Measurements from ENCODE around the gene DENND1A. TPM values are rescaled to one million over a fixed set of nuclear protein-coding genes. Genes with fewer than 3 reads are reported as not detected.

Gene DENND1A
- total RNA-seq, 1 donor from 2014 or later = 48.1 TPM

DNA sequence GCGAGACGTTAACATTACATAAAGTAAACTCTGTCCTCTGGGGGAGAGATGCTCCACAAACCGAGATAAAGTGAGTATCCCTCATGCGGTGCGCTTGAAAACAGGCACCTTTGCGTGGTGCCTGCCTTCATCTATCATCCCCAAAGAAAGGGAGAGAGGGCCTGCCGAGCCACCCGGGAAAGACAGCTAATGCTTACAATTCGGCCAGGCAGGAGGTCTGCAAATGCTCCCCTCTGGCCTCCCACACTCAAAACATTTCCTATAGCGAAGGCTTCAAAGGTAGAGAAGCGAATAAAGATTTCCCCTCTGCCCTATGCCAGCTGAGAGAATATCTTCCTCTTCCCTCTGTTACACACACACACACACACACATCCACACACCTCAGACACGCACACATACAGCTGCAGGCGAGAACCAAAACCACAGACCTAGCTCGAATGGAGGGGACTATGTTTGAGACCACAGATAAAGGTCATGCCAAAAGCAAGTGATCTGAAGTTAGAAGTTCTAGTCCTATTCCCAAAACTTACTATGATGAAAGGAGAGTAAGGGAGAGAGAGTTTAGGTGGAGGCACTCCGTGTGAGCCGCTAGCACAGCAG is 441.1 kb downstream of the DENND1A start:
- peaks cover 36% of the 10 kb centered on the region for H3K4me1 Mint-ChIP-seq
- Histone ChIP-seq H3K79me2 (ENCODE audit: low read depth) (no peaks in the 10 kb centered on the region), H3K27me3 (peaks cover 8% of the 10 kb centered on the region), H3K4me1 (peaks cover 33% of the 10 kb centered on the region), H2AFZ (replicated peaks) (no peak overlapping the region), H3K27ac (no peak overlapping the region), H3F3A (ENCODE audit: low read depth) (peaks cover 26% of the 10 kb centered on the region), H4K20me1 (ENCODE audit: low read depth) (peaks cover 33% of the 10 kb centered on the region), H3K9ac (no peak overlapping the region), H3K4me2 (peak overlapping the region; percentile 69), H3K36me3 (no peaks in the 10 kb centered on the region), H3K9me3 (ENCODE audit: low read depth) (no peaks in the 10 kb centered on the region), H3K4me3 (peak overlapping the region; percentile 11)
- TF ChIP-seq EZH2phosphoT487 (IDR thresholded peaks at IDR 0.05) (no peak), EZH2 (IDR thresholded peaks at IDR 0.05) (no peak)
- TF ChIP-seq, protein P1, sequence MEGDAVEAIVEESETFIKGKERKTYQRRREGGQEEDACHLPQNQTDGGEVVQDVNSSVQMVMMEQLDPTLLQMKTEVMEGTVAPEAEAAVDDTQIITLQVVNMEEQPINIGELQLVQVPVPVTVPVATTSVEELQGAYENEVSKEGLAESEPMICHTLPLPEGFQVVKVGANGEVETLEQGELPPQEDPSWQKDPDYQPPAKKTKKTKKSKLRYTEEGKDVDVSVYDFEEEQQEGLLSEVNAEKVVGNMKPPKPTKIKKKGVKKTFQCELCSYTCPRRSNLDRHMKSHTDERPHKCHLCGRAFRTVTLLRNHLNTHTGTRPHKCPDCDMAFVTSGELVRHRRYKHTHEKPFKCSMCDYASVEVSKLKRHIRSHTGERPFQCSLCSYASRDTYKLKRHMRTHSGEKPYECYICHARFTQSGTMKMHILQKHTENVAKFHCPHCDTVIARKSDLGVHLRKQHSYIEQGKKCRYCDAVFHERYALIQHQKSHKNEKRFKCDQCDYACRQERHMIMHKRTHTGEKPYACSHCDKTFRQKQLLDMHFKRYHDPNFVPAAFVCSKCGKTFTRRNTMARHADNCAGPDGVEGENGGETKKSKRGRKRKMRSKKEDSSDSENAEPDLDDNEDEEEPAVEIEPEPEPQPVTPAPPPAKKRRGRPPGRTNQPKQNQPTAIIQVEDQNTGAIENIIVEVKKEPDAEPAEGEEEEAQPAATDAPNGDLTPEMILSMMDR (IDR thresholded peaks at IDR 0.05) = no peak
- no peaks in the 10 kb centered on the region for H3K36me3 Mint-ChIP-seq
- peak; percentile 52 for DNase-seq (ENCODE audit: low spot score)
- H3K9me3 Mint-ChIP-seq = no peaks in the 10 kb centered on the region
- H3K27ac Mint-ChIP-seq = no peak overlapping the region
- H3K27me3 Mint-ChIP-seq (ENCODE audit: insufficient read depth, low read depth) = peaks cover 13% of the 10 kb centered on the region
- H3K4me3 Mint-ChIP-seq = no peak overlapping the region

DNA sequence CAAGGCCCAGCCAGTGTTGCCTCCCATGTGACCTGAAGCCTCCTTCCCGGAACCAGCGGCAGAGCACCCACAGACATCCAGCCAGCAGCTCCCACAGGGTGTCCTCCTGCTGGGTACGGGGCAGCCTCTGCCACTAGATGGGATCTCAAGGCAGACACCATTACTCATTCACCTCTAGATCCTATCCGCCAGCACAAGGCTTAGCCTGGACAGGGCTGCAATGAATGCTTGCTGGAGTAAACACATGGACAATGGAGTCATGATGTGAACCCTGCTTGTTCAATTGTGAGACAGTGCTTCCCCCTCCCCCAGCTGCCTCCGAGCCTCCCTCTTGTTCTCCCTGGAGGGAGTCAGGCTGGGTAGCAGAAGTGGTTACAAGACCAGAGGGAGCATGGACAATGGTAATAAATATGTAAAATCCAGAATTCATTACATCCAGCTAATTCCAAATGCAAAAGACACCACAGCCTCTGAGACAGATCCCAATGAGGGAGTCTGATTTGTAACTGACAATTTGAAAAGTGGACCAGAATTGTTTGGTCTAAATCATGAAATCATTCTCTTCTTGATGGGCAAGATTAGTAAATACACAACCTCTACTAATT is 441.9 kb downstream of the DENND1A start:
- H3K36me3 ChIP-seq = no peaks in the 10 kb centered on the region
- no peak overlapping the region for H3K9ac ChIP-seq
- H3K9me3 ChIP-seq (ENCODE audit: low read depth) = no peaks in the 10 kb centered on the region
- H3K4me1 ChIP-seq = peaks cover 33% of the 10 kb centered on the region
- peak overlapping the region; percentile 11 for H3K4me3 ChIP-seq
- H3K27ac ChIP-seq = no peak overlapping the region
- peaks cover 26% of the 10 kb centered on the region for H3F3A ChIP-seq (ENCODE audit: low read depth)
- no peak overlapping the region for H2AFZ ChIP-seq (replicated peaks)
- Mint-ChIP-seq H3K9me3 (no peaks in the 10 kb centered on the region), H3K4me1 (peaks cover 32% of the 10 kb centered on the region), H3K4me3 (no peak overlapping the region), H3K36me3 (no peaks in the 10 kb centered on the region), H3K27me3 (ENCODE audit: insufficient read depth, low read depth) (peaks cover 13% of the 10 kb centered on the region), H3K27ac (peak overlapping the region; percentile 92)
- H3K27me3 ChIP-seq = peaks cover 8% of the 10 kb centered on the region
- TF ChIP-seq EZH2 (IDR thresholded peaks at IDR 0.05) (no peak), EZH2phosphoT487 (IDR thresholded peaks at IDR 0.05) (no peak)
- TF ChIP-seq, protein P1 (IDR thresholded peaks at IDR 0.05) = no peak
- peak; percentile 72 for DNase-seq (ENCODE audit: low spot score)
- no peaks in the 10 kb centered on the region for H3K79me2 ChIP-seq (ENCODE audit: low read depth)
- peaks cover 36% of the 10 kb centered on the region for H4K20me1 ChIP-seq (ENCODE audit: low read depth)
- H3K4me2 ChIP-seq = peak overlapping the region; percentile 69

DNA sequence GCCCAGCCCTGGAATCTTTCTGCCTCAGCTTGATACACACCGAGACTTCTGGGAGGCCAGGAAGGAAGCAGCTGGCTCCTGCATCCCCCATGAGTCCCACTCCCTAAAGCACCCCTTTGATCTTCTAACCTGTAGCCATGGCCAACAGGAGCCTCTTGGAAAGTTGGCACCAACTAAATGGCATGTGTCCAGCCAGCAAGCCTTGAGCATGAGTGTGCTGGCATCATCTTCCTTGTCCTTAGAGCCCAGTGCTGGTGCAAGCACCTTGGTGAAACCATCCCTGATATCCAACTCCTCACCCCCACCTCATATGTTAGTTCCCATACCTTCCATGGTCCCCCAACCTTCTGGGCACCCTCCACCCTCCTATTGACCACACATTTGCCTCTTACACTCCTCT is 443.5 kb downstream of the DENND1A start:
- Histone ChIP-seq H2AFZ (replicated peaks) (no peak overlapping the region), H4K20me1 (ENCODE audit: low read depth) (peaks cover 36% of the 10 kb centered on the region), H3K36me3 (no peaks in the 10 kb centered on the region), H3K4me3 (no peak overlapping the region), H3K9me3 (ENCODE audit: low read depth) (no peaks in the 10 kb centered on the region), H3K79me2 (ENCODE audit: low read depth) (no peaks in the 10 kb centered on the region), H3K4me1 (peaks cover 33% of the 10 kb centered on the region), H3K27me3 (peaks cover 8% of the 10 kb centered on the region), H3K27ac (no peak overlapping the region), H3K9ac (no peak overlapping the region), H3F3A (ENCODE audit: low read depth) (peaks cover 26% of the 10 kb centered on the region), H3K4me2 (no peak overlapping the region)
- H3K36me3 Mint-ChIP-seq = no peaks in the 10 kb centered on the region
- TF ChIP-seq EZH2 (IDR thresholded peaks at IDR 0.05) = no peak
- TF ChIP-seq, protein P1 (IDR thresholded peaks at IDR 0.05) = no peak
- TF ChIP-seq EZH2phosphoT487 (IDR thresholded peaks at IDR 0.05) = no peak
- DNase-seq (ENCODE audit: low spot score) = no peak
- H3K4me3 Mint-ChIP-seq = no peak overlapping the region
- peaks cover 32% of the 10 kb centered on the region for H3K4me1 Mint-ChIP-seq
- no peak overlapping the region for H3K27ac Mint-ChIP-seq
- H3K9me3 Mint-ChIP-seq = no peaks in the 10 kb centered on the region
- peaks cover 11% of the 10 kb centered on the region for H3K27me3 Mint-ChIP-seq (ENCODE audit: insufficient read depth, low read depth)
